PFSK-1 (cell line): Measurements from ENCODE around the gene PGBD4.

Source experiments
- FOXP2 ChIP-seq: optimal IDR thresholded peaks from 2 replicates; pipeline ENCODE3; 2011; ENCODE audit warnings: borderline replicate concordance, control low read depth, inconsistent platforms; ENCODE audit not compliant: insufficient read depth; ENCODE audit errors: extremely low read length, extremely low read depth
- POLR2AphosphoS5 ChIP-seq: IDR thresholded peaks from 2 replicates; pipeline ENCODE4 v1.6.1; 2012; ENCODE audit warnings: low read depth, mild to moderate bottlenecking, control low read depth, low read length, moderate library complexity
- REST ChIP-seq, 2 experiments: IDR thresholded peaks; 2 replicates each; pipeline versions ENCODE4 v1.6.1 to v1.8.0; 2011 to 2012; ENCODE audit warnings: low read depth in 2 of 2, low read length in 2 of 2, control low read depth in 1 of 2, inconsistent platforms in 1 of 2, mild to moderate bottlenecking in 1 of 2, moderate library complexity in 1 of 2; ENCODE audit not compliant: insufficient read depth in 1 of 2
- SIN3A ChIP-seq: IDR thresholded peaks from 2 replicates; pipeline ENCODE4 v1.6.1; 2012; ENCODE audit warnings: mild to moderate bottlenecking, low read length, moderate library complexity, borderline replicate concordance; ENCODE audit not compliant: insufficient read depth
- TAF1 ChIP-seq: IDR thresholded peaks from 2 replicates; pipeline ENCODE4 v1.6.1; 2012; ENCODE audit warnings: low read length, control low read depth, borderline replicate concordance; ENCODE audit not compliant: insufficient read depth

Gene PGBD4

GRCh38 chr15:34085746-34086145 is 16.1 kb upstream of the PGBD4 start:
- TF ChIP-seq FOXP2 (no peak), POLR2AphosphoS5 (no peak), SIN3A (no peak), TAF1 (no peak), REST (IDR thresholded peaks at IDR 0.05; ENCODE audit: insufficient read depth in 1 of 2, low read depth in 2 of 2, low read length in 2 of 2) (no peak)

GRCh38 chr15:34099914-34100313 is 2.0 kb upstream of the PGBD4 start:
- TF ChIP-seq TAF1: no peak
- TF ChIP-seq SIN3A: no peak
- no peak for TF ChIP-seq POLR2AphosphoS5
- TF ChIP-seq REST (IDR thresholded peaks at IDR 0.05; ENCODE audit: insufficient read depth in 1 of 2, low read depth in 2 of 2, low read length in 2 of 2): no peak
- no peak for TF ChIP-seq FOXP2

GRCh38 chr15:34102175-34102925 is 467 bp downstream of the PGBD4 start:
- TF ChIP-seq SIN3A (no peak), REST (IDR thresholded peaks at IDR 0.05; ENCODE audit: insufficient read depth in 1 of 2, low read depth in 2 of 2, low read length in 2 of 2) (no peak), POLR2AphosphoS5 (no peak), TAF1 (no peak), FOXP2 (no peak)

GRCh38 chr15:34106423-34106822 is 4.5 kb downstream of the PGBD4 start:
- TF ChIP-seq POLR2AphosphoS5: no peak
- no peak for TF ChIP-seq FOXP2
- no peak for TF ChIP-seq TAF1
- TF ChIP-seq REST (IDR thresholded peaks at IDR 0.05; ENCODE audit: insufficient read depth in 1 of 2, low read depth in 2 of 2, low read length in 2 of 2): no peak
- TF ChIP-seq SIN3A: no peak
